LNCaP clone FGC (cell line): ENCODE results near the gene ALDH1A1.

Experiments
- DNase-seq: peaks from one replicate; pipeline ENCODE4 v3.0.0-alpha.2; 2011; ENCODE audit warnings: low read depth
- H3K4me3 ChIP-seq: 2 replicates; pipeline ENCODE4 v1.5.1; 2011; ENCODE audit warnings: mild to moderate bottlenecking, low read depth, low read length, control low read depth
- TF ChIP-seq, protein P1 (sequence below): IDR thresholded peaks from 2 replicates; pipeline ENCODE4 v1.5.1; 2012; ENCODE audit warnings: mild to moderate bottlenecking; ENCODE audit not compliant: control insufficient read depth, insufficient read depth; ENCODE audit errors: extremely low read depth

ALDH1A1 gene

GRCh38 chr9:72914750-72915149, 38.1 kb downstream of the ALDH1A1 start:
- DNase-seq = no peak
- no peak overlapping the region for H3K4me3 ChIP-seq
- TF ChIP-seq, protein P1, sequence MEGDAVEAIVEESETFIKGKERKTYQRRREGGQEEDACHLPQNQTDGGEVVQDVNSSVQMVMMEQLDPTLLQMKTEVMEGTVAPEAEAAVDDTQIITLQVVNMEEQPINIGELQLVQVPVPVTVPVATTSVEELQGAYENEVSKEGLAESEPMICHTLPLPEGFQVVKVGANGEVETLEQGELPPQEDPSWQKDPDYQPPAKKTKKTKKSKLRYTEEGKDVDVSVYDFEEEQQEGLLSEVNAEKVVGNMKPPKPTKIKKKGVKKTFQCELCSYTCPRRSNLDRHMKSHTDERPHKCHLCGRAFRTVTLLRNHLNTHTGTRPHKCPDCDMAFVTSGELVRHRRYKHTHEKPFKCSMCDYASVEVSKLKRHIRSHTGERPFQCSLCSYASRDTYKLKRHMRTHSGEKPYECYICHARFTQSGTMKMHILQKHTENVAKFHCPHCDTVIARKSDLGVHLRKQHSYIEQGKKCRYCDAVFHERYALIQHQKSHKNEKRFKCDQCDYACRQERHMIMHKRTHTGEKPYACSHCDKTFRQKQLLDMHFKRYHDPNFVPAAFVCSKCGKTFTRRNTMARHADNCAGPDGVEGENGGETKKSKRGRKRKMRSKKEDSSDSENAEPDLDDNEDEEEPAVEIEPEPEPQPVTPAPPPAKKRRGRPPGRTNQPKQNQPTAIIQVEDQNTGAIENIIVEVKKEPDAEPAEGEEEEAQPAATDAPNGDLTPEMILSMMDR = no peak

- TF ChIP-seq, protein P1 = no peak
- H3K4me3 ChIP-seq = no peak overlapping the region
- DNase-seq = no peak
Observed at GRCh38 chr9:72913382-72914009, 39.4 kb downstream of the ALDH1A1 start.

DNA sequence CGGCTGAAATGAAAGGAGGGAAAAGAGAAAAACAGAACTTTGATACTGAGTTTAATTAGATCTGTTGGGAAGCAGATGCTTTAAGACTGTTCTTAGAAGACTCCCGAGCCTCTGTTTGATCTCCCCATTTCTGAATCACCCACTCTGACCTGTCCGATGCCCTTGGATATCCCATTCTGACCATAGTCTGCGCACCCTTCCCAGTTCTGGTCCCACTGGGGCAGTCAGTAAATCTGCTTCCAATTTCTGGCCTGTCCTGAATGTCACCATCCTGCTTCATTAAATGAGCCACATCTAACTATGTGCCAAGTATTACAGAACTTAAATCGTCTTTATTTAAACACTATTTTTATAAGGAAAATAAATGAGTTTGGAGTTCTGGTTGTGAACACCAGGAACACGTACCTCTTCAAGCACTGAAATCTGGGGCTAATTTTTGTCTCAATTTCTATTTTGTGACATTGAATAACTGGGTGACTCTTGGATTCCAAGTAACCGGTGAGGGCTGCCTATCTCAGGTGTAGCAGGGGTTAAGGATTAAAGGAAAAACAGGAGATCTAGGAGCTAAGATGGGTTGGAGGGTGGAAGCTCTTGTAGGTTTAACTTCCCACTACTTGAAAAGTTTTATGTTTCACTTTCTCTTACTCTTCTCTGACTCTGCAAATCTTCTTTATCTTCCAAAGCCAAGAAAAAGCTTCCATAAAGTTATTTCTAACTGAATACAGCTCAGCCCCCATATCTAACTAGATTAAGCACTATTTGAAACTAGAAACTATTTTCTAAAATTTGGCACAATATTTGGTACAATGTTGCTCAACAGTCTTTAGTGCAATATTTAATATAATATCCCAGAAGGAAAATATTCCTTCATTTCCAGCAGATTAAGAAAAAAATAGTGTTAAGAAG, 40.1 kb downstream of the ALDH1A1 start:
- no peak for DNase-seq
- TF ChIP-seq, protein P1 = no peak
- no peak overlapping the region for H3K4me3 ChIP-seq

DNA sequence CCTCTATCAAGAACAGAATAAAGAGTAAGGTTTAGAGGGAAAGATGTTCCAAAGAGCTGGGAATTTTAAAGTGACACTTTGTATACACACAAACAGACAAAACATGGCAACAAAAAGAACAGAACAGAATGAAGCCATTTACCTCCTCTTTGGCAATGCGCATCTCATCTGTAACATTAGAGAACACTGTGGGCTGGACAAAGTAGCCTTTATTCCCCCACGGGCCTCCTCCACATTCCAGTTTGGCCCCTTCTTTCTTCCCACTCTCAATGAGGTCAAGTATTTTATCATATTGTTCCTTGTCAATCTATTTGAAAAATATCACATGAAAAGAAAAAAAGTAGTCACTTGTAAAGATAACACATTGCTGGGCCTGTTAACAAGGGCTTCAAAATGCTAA, 41.0 kb downstream of the ALDH1A1 start:
- TF ChIP-seq, protein P1 = no peak
- no peak overlapping the region for H3K4me3 ChIP-seq
- no peak for DNase-seq

DNA sequence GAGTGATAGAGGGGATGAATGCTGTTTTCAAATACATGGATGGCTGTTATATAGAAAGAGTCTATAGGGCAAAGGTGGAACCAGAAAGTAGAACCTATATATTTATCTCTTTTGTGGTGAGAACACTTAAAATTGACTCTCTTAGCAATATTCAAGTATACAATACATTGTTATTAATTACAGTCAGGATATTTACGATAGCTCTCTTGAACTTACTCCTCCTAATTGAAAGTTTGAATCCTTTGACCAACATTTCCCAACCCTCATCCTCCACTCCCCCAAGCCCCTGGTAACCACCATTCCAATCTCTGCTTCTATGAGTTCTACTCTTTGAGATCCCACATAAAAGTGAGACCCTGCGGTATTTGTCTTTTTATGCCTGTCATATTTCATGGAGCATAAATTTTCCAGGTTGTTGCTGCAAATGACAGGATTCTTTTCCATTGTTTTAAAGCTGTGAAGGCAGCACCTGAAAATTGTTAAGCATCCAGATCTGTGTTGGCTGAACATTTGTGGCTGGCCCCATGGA, 41.5 kb downstream of the ALDH1A1 start:
- DNase-seq = no peak
- TF ChIP-seq, protein P1 = no peak
- no peak overlapping the region for H3K4me3 ChIP-seq

- TF ChIP-seq, protein P1 = no peak
Observed at GRCh38 chr9:72909428-72909827, 43.4 kb downstream of the ALDH1A1 start.

DNA sequence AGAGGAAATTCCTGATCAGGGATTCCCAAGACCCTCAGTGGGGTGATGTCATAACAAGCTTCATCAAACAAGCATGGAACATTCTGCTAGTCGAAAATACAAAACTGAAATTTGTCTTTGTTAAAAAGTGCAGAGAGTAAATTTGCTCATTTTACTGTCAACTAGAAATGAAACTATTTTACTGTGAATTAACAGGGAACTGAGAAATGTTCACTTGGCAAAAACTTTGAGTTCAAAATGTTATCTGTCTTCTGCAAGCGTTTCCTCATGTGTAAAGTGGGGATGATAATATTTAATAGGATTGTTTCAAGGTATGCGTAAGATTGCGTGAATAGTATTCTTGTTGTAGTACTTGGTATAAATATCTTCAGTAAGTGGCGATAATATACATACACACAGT, 45.4 kb downstream of the ALDH1A1 start:
- no peak for DNase-seq
- TF ChIP-seq, protein P1 = no peak
- H3K4me3 ChIP-seq = no peak overlapping the region

More at GRCh38 chr9:72909428-72909827, 43.4 kb downstream of the ALDH1A1 start:
- no peak overlapping the region for H3K4me3 ChIP-seq
- DNase-seq = no peak
